Gastroesophageal sphincter (tissue), 4 donors: ENCODE results near the gene NMD3. TPM values are rescaled to one million over a fixed set of nuclear protein-coding genes. Genes with fewer than 3 reads are reported as not detected.

Experiments
- ATAC-seq: fragments of 150-250 bp; one replicate; pipeline ENCODE4 v1.9.1; 2016; ENCODE audit warnings: mild to moderate bottlenecking, moderate library complexity
- H3K27ac ChIP-seq, 4 donors: fragments of 200-600 bp; sonication (generic) in 3 of 4; 1 replicate in 3 of 4; 2 replicates in 1 of 4; pipeline ENCODE4 v1.5.1; 2016 to 2019
- H3K27me3 ChIP-seq: fragments of 200-600 bp; sonication (generic); one replicate; pipeline ENCODE4 v1.5.1; 2019
- H3K36me3 ChIP-seq, 2 donors: fragments of 200-600 bp; sonication (generic); one replicate each; pipeline ENCODE4 v1.5.1; 2019; ENCODE audit warnings: control low read depth in 1 of 2
- H3K4me1 ChIP-seq, 3 donors: fragments of 200-600 bp; sonication (generic); 1 replicate in 2 of 3; 2 replicates in 1 of 3; pipeline ENCODE4 v1.5.1; 2016 to 2019; ENCODE audit warnings: control low read depth in 2 of 3
- H3K4me3 ChIP-seq, 2 donors: fragments of 200-600 bp; sonication (generic); one replicate each; pipeline ENCODE4 v1.5.1; 2019; ENCODE audit warnings: mild to moderate bottlenecking in 1 of 2, moderate library complexity in 1 of 2
- H3K9me3 ChIP-seq, 3 donors: fragments of 200-600 bp; sonication (generic); one replicate each; pipeline ENCODE4 v1.5.1; 2017 to 2019; ENCODE audit warnings: control low read depth in 2 of 3
- CTCF ChIP-seq, 4 experiments: fragments of 200-600 bp in 2 of 4; fragments of 450-650 bp in 2 of 4; sonication (generic) in 1 of 4; IDR thresholded peaks; one replicate each; pipeline ENCODE4 v1.5.1; 2017 to 2019; ENCODE audit warnings: antibody characterized with exemption in 4 of 4, mild to moderate bottlenecking in 2 of 4, moderate library complexity in 2 of 4
- EP300 ChIP-seq: sonication (generic); formaldehyde crosslinking; IDR thresholded peaks from one replicate; pipeline ENCODE4 v1.6.1; 2017; ENCODE audit warnings: antibody characterized with exemption, mild to moderate bottlenecking
- POLR2A ChIP-seq, 2 donors: fragments of 450-650 bp; IDR thresholded peaks; one replicate each; pipeline ENCODE4 v1.6.1; 2017; ENCODE audit warnings: antibody characterized with exemption in 2 of 2, mild to moderate bottlenecking in 2 of 2, moderate library complexity in 1 of 2
- POLR2AphosphoS5 ChIP-seq: sonication (generic); formaldehyde crosslinking; IDR thresholded peaks from one replicate; pipeline ENCODE4 v1.6.1; 2017; ENCODE audit warnings: antibody characterized with exemption
- WGBS, 2 donors: methylation state at CpG; one replicate each; pipeline ENCODE4 v1.1.5; 2018; ENCODE audit warnings: low coverage in 1 of 2; 5-methylcytosine and 5-hydroxymethylcytosine counted together
- total RNA-seq, 4 donors: library from RNA; depleted of rRNA; stranded (reverse); fragments of >200 nt; gene quantifications; one replicate each; pipeline ENCODE4 v1.1.0, GENCODE V29; 2016

NMD3 gene
- total RNA-seq, 4 donors from 2014 or later, result 26.1 to 72.8 (median 51.8) TPM

DNA sequence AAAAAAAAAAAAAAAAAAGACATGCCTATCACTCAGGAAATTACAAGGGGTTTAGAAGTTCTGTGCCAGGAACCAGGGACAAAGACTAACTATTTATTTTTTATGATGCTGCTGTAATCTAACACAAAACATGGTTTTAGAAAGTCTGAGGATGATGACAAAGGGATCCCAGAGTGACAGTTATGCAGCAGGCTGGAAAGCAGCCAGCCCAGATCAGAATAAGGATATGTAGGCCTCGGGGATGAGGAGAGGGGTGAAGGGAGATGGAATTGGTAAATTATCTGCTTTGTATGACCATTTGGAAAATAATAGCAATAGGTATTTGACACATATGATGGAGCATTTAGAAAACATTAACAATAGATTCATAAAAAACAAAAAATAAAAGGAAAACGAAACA, 34.1 kb upstream of the NMD3 start:
- 27 to 63% methylated on average over 2 of the region's 2 CpGs for WGBS, 2 donors
- Histone ChIP-seq H3K4me1 (no peaks in the 10 kb centered on the region), H3K36me3 (no peaks in the 10 kb centered on the region), H3K4me3 (no peak overlapping the region), H3K9me3 (no peaks in the 10 kb centered on the region), H3K27ac (no peak overlapping the region), H3K27me3 (no peaks in the 10 kb centered on the region)
- TF ChIP-seq POLR2AphosphoS5, result no peak
- no peak for TF ChIP-seq POLR2A (IDR thresholded peaks at IDR 0.05)
- TF ChIP-seq EP300, result no peak
- no peak for TF ChIP-seq CTCF (IDR thresholded peaks at IDR 0.05)
- no peak for ATAC-seq

DNA sequence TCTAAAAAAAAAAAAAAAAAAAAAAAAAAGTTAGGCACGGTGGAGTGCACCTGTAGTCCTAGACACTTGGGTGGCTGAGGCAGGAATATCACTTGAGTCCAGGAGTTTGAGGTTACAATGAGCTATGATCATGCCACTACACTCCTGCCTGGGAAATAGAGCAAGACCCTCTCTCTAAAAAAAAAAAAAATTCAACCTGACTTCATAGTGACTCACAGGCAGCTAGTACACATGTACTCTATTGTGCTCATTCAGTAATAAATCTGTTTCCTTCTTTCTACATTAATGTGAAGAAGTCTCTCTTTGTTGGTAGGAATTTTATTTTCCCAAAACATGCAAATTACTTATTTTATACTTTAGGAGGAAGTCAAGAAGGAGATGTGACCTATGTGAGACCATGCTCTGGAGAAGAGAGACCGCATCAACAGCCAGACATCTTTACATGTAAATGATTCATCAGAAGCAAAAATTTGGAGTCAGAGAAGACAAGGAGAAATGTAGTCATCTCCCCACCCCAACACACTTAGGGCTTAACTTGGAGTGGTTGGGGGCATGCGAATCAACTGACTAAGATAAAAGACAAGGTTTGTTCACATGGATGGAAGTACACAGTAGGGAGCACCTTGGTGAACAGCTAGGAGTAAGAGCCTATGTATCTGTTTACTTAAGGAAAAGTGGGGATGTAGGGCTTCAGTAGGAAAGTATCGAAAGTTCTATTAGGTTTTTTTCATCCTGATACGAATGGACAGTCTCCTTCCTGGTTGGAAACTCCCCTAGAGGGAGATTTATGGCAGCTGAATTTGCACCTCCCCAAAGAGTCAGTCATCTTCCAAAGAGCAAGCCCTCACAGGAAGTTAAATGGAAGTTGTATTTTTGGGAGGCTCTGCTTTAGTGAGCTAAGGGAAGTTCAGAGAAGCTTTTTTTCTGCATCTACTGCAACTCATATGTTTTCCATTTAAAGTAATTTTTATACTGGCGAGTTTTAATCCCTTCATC, 23.0 kb upstream of the NMD3 start:
- 74 to 86% methylated on average over 3 to 5 of the region's 6 CpGs for WGBS, 2 donors
- Histone ChIP-seq H3K4me3 (no peak overlapping the region), H3K9me3 (peaks cover 0 to 15% (median 0%) of the 10 kb centered on the region in 3 donors), H3K36me3 (no peaks in the 10 kb centered on the region), H3K27me3 (no peaks in the 10 kb centered on the region), H3K4me1 (no peaks in the 10 kb centered on the region), H3K27ac (no peak overlapping the region)
- TF ChIP-seq POLR2AphosphoS5, result no peak
- TF ChIP-seq EP300, result no peak
- TF ChIP-seq POLR2A (IDR thresholded peaks at IDR 0.05), result no peak
- TF ChIP-seq CTCF (IDR thresholded peaks at IDR 0.05), result no peak
- ATAC-seq, result no peak

GRCh38 chr3:161199926-161200325, 21.2 kb upstream of the NMD3 start:
- Histone ChIP-seq H3K9me3 (peaks cover 0 to 15% (median 0%) of the 10 kb centered on the region in 3 donors), H3K4me3 (no peak overlapping the region), H3K36me3 (no peaks in the 10 kb centered on the region), H3K4me1 (no peaks in the 10 kb centered on the region), H3K27me3 (no peaks in the 10 kb centered on the region), H3K27ac (no peak overlapping the region)
- TF ChIP-seq EP300, result no peak
- TF ChIP-seq POLR2AphosphoS5, result no peak
- no peak for TF ChIP-seq CTCF (IDR thresholded peaks at IDR 0.05)
- TF ChIP-seq POLR2A (IDR thresholded peaks at IDR 0.05), result no peak
- ATAC-seq, result no peak
- WGBS, 2 donors, result 77% methylated on average over 3 of the region's 3 CpGs; no CpG with 5 or more reads in 1 of the 2 donors

DNA sequence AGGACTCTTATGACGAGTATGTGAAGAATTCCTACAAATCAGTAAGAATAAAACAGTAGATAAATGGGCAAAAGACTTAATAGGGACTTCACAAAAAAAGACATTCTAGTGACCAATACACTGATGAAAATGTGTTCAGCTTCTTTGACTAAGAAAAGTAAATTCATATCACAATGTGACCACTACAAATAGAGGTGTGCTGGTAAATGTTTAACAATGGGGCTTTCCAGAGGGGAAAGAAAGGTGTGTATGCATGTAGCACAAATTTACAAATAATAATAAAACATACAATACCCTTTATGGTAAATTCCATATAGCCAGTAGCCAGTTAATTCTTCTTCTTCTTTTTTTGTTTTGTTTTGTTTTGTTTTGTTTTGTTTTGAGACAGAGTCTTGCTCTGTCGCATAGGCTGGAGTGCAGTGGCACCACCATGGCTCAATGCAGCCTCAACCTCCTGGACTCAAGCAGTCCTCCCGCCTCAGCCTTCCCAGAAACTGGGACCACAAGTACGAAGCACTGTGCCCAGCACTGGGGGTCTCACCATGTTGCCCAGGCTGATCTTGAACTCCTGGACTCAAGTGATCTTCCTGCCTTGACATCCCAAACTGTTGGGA, 17.5 kb upstream of the NMD3 start:
- 97 to 98% methylated on average over 2 to 4 of the region's 4 CpGs for WGBS, 2 donors
- ATAC-seq, result no peak

More for the DNA sequence above, 17.5 kb upstream of the NMD3 start:
- Histone ChIP-seq H3K36me3 (no peaks in the 10 kb centered on the region), H3K27ac (no peak overlapping the region), H3K4me1 (no peaks in the 10 kb centered on the region), H3K4me3 (no peak overlapping the region), H3K27me3 (no peaks in the 10 kb centered on the region), H3K9me3 (no peaks in the 10 kb centered on the region)
- TF ChIP-seq POLR2A (IDR thresholded peaks at IDR 0.05) (no peak), EP300 (no peak), POLR2AphosphoS5 (no peak), CTCF (IDR thresholded peaks at IDR 0.05) (no peak)
